Bronchial epithelial cell (primary cell): ENCODE data around the gene BAAT. TPM values are rescaled to one million over a fixed set of nuclear protein-coding genes. Genes with fewer than 3 reads are reported as not detected.

Source experiments
- DNase-seq: peaks from one replicate; pipeline ENCODE4 v3.0.0-alpha.2; 2010; ENCODE audit warnings: low read depth
- FAIRE-seq: peaks from 2 replicates; lab custom pipeline; 2011; peaks lifted over from hg19 to GRCh38; lab: Jason Lieb, UNC
- H3K27me3 ChIP-seq: 2 replicates; pipeline ENCODE4 v1.5.1; 2011; ENCODE audit warnings: low read length; ENCODE audit not compliant: control insufficient read depth, insufficient read depth
- H3K36me3 ChIP-seq: 2 replicates; pipeline ENCODE4 v1.5.1; 2011; ENCODE audit warnings: low read length; ENCODE audit not compliant: control insufficient read depth, insufficient read depth
- H3K4me3 ChIP-seq: 2 replicates; pipeline ENCODE4 v1.5.1; 2011; ENCODE audit warnings: mild to moderate bottlenecking, low read depth, low read length, control low read depth
- CTCF ChIP-seq: IDR thresholded peaks from 2 replicates; pipeline ENCODE4 v1.5.1; 2011; ENCODE audit warnings: mild to moderate bottlenecking, moderate library complexity, low read length, control low read depth, inconsistent platforms; ENCODE audit not compliant: insufficient read depth, severe bottlenecking
- total RNA-seq: library from RNA; depleted of rRNA; stranded (reverse); fragments of >200 nt; gene quantifications from 2 replicates; pipeline ENCODE4 v1.2.1, GENCODE V29; 2014

BAAT gene
- total RNA-seq, 1 donor from 2014 or later = 0.26 TPM

GRCh38 chr9:101352892-101353463 is 31.8 kb downstream of the BAAT start:
- Histone ChIP-seq H3K27me3 (no peaks in the 10 kb centered on the region), H3K36me3 (no peaks in the 10 kb centered on the region), H3K4me3 (no peak overlapping the region)
- DNase-seq (no peak), FAIRE-seq (no peak)
- no peak for TF ChIP-seq CTCF

GRCh38 chr9:101350285-101350684 is 34.5 kb downstream of the BAAT start:
- no peak for TF ChIP-seq CTCF
- no peak for FAIRE-seq
- DNase-seq = no peak

GRCh38 chr9:101342595-101342994 is 42.2 kb downstream of the BAAT start:
- DNase-seq (no peak), FAIRE-seq (no peak)
- H3K27me3 ChIP-seq = no peaks in the 10 kb centered on the region
- no peak overlapping the region for H3K4me3 ChIP-seq
- H3K36me3 ChIP-seq = no peaks in the 10 kb centered on the region
- TF ChIP-seq CTCF = no peak

More at GRCh38 chr9:101350285-101350684, 34.5 kb downstream of the BAAT start:
- Histone ChIP-seq H3K4me3 (no peak overlapping the region), H3K36me3 (no peaks in the 10 kb centered on the region), H3K27me3 (no peaks in the 10 kb centered on the region)

- no peak for FAIRE-seq
- no peak for DNase-seq
- no peak for TF ChIP-seq CTCF
These were observed 42.8 kb downstream of the BAAT start for GRCh38 chr9:101341958-101342357.

GRCh38 chr9:101337237-101337636 is 47.6 kb downstream of the BAAT start:
- TF ChIP-seq CTCF = no peak
- Histone ChIP-seq H3K4me3 (no peak overlapping the region), H3K27me3 (no peaks in the 10 kb centered on the region), H3K36me3 (no peaks in the 10 kb centered on the region)
- DNase-seq = no peak
- FAIRE-seq = no peak

More at GRCh38 chr9:101341958-101342357, 42.8 kb downstream of the BAAT start:
- Histone ChIP-seq H3K27me3 (no peaks in the 10 kb centered on the region), H3K4me3 (no peak overlapping the region), H3K36me3 (no peaks in the 10 kb centered on the region)

- Histone ChIP-seq H3K36me3 (no peaks in the 10 kb centered on the region), H3K4me3 (no peak overlapping the region), H3K27me3 (no peaks in the 10 kb centered on the region)
- FAIRE-seq (no peak), DNase-seq (no peak)
- no peak for TF ChIP-seq CTCF
These were observed 48.7 kb downstream of the BAAT start for GRCh38 chr9:101336091-101336490.
